WI38 (cell line): ENCODE data around the gene NAT8L.

Experiments used
- H3K4me3 ChIP-seq: 2 replicates; pipeline ENCODE4 v1.5.1; 2011; ENCODE audit warnings: low read depth, mild to moderate bottlenecking, control low read depth, low read length
- TF ChIP-seq, protein P1 (sequence below): IDR thresholded peaks from 2 replicates; pipeline ENCODE4 v1.5.1; 2012; ENCODE audit warnings: low read depth, mild to moderate bottlenecking, control low read depth, low read length

Gene NAT8L

DNA sequence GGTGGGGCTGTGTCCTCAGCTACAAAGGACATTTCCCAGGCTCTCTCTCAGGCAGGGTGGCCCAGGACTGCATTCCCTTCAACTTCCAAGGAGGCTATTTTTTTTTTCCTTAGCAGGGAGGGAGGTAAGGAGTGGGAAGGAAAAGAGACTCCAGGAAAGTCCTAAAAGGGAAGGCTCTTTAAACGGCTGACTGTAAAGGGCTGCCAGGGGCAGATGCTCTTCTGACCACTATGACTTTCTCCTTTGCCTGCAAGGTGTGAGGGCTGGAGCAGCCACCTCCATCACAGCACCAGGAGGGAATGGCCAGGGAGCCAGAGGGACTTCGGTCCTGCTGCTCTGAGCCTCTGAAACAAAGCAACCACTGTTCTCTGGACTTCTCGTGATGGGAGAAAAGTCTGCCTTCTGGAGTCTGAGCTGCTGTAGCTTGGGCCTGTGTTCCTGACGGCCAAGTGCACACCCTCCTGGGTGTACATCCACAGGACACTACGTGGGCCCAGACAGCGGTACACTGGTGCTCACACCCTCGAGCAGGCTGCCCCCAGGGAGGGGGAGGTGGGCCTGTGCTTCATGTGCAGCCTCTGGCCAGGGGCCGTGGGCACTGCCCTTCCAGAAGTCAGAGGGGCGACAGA, 17.9 kb downstream of the NAT8L start:
- TF ChIP-seq, protein P1, sequence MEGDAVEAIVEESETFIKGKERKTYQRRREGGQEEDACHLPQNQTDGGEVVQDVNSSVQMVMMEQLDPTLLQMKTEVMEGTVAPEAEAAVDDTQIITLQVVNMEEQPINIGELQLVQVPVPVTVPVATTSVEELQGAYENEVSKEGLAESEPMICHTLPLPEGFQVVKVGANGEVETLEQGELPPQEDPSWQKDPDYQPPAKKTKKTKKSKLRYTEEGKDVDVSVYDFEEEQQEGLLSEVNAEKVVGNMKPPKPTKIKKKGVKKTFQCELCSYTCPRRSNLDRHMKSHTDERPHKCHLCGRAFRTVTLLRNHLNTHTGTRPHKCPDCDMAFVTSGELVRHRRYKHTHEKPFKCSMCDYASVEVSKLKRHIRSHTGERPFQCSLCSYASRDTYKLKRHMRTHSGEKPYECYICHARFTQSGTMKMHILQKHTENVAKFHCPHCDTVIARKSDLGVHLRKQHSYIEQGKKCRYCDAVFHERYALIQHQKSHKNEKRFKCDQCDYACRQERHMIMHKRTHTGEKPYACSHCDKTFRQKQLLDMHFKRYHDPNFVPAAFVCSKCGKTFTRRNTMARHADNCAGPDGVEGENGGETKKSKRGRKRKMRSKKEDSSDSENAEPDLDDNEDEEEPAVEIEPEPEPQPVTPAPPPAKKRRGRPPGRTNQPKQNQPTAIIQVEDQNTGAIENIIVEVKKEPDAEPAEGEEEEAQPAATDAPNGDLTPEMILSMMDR, result no peak
- H3K4me3 ChIP-seq, result no peak overlapping the region

DNA sequence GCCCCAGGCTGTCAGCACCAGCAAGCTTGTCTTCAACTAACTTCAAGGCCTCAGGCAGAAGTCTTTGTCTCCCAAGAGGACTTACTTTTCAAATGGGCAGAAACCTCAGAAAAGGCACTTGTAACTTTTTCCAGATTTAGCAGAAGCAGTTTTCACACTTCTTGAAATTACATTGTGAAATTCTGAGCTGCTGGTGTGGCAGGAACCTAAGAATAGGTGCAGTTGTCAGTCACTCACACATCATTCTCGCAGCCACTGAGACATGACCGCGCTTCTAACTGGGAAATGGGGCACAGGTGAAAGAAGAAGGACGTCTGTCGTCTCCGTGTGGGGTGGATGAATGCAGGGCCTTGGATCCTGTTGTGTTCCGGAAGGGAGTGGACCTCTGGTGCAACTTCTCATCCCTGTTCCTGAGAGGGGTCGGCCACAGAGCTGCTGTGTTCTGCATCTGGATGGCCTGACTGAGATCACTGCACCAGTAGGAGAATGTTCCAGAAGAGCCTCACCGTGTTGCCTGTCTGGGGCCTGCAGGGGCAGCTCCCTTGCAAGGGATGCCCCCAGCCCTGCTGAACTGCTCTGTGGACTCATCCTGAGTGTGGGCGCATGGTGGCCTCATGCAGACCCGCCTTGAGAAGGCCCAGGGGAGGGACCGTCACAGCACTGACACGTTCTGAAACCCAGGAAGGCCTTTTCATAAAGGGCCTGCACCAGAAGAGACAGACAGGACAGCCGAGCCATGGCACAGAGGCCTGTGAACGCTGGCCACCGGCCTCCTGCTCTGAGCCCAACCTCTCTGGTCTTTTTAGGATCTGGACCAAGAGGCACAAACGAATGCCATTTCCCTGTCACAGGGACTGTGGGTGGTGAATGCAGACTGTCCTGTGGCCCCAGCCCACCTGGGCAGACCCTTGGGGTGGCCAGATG, 18.7 kb downstream of the NAT8L start:
- H3K4me3 ChIP-seq, result no peak overlapping the region

DNA sequence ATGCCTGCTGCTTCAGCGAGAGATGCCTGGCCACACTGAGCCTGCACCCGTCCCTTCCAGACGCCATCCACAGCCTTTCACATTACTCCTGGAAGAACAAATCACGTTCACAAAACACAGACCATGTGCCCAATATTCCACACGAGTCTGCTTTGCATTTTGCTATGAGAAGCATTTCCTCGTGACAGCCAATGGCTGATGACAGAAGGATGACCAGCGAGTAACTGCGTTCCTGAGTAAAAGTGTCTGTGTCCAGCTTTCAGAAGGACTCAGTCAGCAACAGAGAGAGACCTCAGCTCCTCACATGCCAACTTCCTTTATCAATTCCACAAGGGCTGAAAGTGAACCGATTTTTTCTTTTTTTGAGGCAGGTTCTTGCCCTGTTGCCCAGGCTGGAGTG, 19.5 kb downstream of the NAT8L start:
- H3K4me3 ChIP-seq, result no peak overlapping the region
- TF ChIP-seq, protein P1, result no peak

More for the DNA sequence above, 18.7 kb downstream of the NAT8L start:
- TF ChIP-seq, protein P1, result no peak

DNA sequence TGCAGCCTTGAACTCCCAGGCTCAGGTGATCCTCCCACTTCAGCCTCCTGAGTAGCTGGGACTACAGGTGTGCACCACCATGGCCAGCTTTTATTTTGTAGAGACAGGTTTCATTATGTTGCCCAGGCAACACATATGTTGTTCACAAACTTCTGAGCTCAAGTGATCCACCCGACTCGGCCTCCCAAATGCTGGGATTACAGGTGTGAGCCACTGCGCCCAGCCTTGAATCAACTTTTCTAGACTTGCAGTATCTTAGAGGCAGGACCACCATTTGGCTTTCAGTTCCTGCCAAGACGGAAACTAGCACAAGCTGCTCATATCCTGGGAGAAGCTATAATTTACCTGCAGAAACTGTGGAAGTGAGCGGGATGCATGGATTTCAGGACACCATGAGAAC, 19.9 kb downstream of the NAT8L start:
- TF ChIP-seq, protein P1, result no peak
- no peak overlapping the region for H3K4me3 ChIP-seq

DNA sequence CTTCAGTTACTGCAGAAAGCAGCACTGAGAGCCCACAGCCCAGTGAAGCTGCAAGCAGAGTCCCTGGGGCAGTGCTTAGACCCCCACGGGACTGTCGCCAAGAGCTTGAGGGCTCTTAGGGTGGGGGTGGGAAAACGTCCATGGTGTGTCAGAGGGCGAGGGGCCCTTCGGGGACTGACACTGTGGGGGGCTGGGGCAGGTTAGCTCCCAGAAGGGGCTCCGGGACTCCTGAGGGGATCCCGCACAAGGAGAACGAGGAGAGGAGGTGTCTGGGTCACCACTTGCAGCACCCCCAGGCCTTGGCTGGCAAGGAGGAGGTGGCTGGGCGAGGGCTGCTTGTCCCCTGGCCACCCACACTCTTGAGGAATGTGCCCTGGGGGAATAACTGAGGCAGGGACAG, 20.8 kb downstream of the NAT8L start:
- TF ChIP-seq, protein P1, result no peak
- H3K4me3 ChIP-seq, result no peak overlapping the region

DNA sequence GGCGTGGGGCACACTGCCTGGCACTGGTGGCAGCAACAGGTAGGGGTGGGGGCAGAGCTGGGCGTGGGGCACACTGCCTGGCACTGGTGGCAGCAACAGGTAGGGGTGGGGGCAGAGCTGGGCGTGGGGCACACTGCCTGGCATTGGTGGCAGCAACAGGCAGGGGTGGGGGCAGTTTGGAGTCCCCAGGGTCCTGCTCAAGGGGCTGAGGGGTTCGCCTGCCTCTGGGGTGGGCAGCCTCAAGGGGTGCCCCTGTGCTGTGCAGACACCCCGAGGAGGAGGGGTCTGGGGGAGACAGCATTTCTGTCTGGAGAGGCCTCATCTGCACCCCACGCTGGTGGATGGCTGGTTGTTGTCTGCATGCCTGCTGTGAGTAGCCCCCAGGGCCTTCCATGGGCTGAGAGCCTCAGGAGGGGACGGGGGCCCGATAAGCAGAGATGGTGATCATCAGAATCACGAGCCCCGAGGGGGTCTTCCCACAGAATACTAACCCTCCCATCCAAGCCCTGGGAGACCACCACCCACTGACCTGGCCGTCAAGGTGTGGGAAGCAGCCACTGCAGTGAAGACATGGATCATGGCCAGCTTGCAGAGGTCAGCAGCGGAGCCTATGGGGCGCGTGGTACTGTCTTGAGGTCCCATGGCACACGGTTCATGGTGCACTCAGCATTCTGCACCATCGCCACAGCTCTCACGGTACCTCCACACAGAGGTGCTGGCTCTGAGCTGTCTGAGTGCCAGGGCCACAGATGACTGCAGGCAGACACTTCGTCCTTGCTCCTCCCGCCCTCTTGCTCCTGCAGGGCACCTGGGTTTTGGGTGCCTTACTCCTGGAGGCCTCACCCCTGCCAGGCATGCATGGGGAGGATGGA, 21.5 kb downstream of the NAT8L start:
- H3K4me3 ChIP-seq, result no peak overlapping the region
- TF ChIP-seq, protein P1, result no peak
